Osteocyte (in vitro differentiated cells): ENCODE measurements around the gene ZFHX3. TPM values are rescaled to one million over a fixed set of nuclear protein-coding genes. Genes with fewer than 3 reads are reported as not detected.
A peak's percentile ranks its signal among the peaks of the same experiment; 100 is the strongest.

ENCODE experiments used
- DNase-seq: peaks from one replicate; pipeline ENCODE4 v3.0.0; 2021; ENCODE audit warnings: mixed read lengths; ENCODE audit not compliant: unreplicated experiment; ENCODE audit errors: extremely low spot score
- H3K27ac Mint-ChIP-seq: one replicate; pipeline ENCODE4 v1.8.0; 2021; ENCODE audit warnings: mild to moderate bottlenecking, mixed read lengths; ENCODE audit not compliant: unreplicated experiment
- H3K27me3 Mint-ChIP-seq: one replicate; pipeline ENCODE4 v1.8.0; 2021; ENCODE audit warnings: mixed read lengths; ENCODE audit not compliant: unreplicated experiment
- H3K36me3 Mint-ChIP-seq: one replicate; pipeline ENCODE4 v1.8.0; 2021; ENCODE audit warnings: mixed read lengths; ENCODE audit not compliant: unreplicated experiment
- H3K4me1 Mint-ChIP-seq: one replicate; pipeline ENCODE4 v1.8.0; 2021; ENCODE audit warnings: mixed read lengths; ENCODE audit not compliant: unreplicated experiment
- H3K4me3 Mint-ChIP-seq: one replicate; pipeline ENCODE4 v1.8.0; 2021; ENCODE audit warnings: mild to moderate bottlenecking, moderate library complexity, mixed read lengths; ENCODE audit not compliant: unreplicated experiment
- H3K9me3 Mint-ChIP-seq: one replicate; pipeline ENCODE4 v1.8.0; 2021; ENCODE audit warnings: mixed read lengths; ENCODE audit not compliant: unreplicated experiment
- CTCF ChIP-seq: fragments of 200-600 bp; sonication (generic); IDR thresholded peaks from 2 replicates; pipeline ENCODE4 v1.5.0; 2021; ENCODE audit warnings: antibody characterized with exemption, mild to moderate bottlenecking, moderate library complexity
- total RNA-seq: library from RNA; stranded (reverse); gene quantifications from 2 replicates; pipeline ENCODE4 v1.2.1, GENCODE V29; 2021

The ZFHX3 gene
- total RNA-seq, 1 donor from 2014 or later, result 89.1 TPM

- Mint-ChIP-seq H3K27me3 (no peaks in the 10 kb centered on the region), H3K27ac (no peak overlapping the region), H3K4me3 (no peak overlapping the region), H3K9me3 (peaks cover 13% of the 10 kb centered on the region), H3K36me3 (peaks cover 5% of the 10 kb centered on the region), H3K4me1 (peaks cover 17% of the 10 kb centered on the region)
- no peak for DNase-seq
- TF ChIP-seq CTCF, result no peak
Measured at GRCh38 chr16:72768591-72768990, 279.3 kb downstream of the ZFHX3 start.

DNA sequence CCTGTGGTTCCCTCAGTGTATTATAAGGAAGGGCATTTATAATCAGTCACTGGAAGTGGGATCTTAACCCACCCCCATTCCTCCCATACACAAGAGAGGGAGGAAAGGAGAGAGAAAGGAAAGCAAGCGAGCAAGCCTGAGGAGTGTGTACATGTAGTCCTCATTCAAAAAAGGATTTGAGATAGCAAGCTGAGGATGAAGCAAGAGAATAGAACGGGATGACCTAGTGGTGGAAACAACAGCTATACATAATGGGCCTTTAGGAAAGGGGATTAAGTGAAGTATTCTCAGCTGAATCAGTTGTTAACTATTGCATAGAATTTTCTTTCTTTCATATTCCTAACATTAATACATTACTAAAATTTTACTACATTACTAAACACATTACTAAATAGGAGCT is 281.4 kb downstream of the ZFHX3 start:
- H3K27me3 Mint-ChIP-seq, result no peaks in the 10 kb centered on the region
- H3K36me3 Mint-ChIP-seq, result peaks cover 2% of the 10 kb centered on the region
- no peak overlapping the region for H3K27ac Mint-ChIP-seq
- TF ChIP-seq CTCF, result no peak
- H3K9me3 Mint-ChIP-seq, result peaks cover 11% of the 10 kb centered on the region
- no peak for DNase-seq
- peaks cover 23% of the 10 kb centered on the region for H3K4me1 Mint-ChIP-seq
- no peak overlapping the region for H3K4me3 Mint-ChIP-seq

DNA sequence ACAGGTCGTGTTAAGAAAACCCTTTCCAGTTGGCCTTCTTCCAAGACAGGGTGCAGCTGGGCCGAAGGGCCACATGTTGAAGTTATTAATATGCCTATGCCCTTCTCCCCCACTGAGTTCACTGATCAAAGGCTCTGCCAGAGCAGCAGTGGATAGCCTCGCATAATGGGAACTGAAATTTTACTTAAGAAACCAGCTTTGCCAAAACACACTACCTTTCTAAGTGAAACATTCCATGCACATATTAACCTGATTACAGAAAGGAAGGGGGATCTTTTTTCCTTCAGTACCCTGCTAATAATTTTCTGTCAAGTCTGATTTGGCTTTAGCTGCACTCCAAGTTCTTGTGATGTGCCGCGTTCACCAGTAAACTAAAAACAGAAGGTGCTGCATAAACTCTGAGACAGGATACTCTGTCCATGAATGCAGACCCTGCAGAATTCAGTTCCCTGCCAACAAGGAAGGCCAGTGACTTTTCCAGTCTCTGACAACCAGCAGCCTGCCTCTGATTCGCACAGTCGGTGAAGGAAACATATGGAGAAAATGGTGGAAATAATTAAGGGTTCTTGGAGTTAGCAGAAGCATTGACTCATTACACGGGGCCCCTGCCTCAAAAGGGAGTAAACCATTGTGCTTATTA is 283.8 kb downstream of the ZFHX3 start:
- H3K27ac Mint-ChIP-seq, result peak overlapping the region; percentile 55

DNA sequence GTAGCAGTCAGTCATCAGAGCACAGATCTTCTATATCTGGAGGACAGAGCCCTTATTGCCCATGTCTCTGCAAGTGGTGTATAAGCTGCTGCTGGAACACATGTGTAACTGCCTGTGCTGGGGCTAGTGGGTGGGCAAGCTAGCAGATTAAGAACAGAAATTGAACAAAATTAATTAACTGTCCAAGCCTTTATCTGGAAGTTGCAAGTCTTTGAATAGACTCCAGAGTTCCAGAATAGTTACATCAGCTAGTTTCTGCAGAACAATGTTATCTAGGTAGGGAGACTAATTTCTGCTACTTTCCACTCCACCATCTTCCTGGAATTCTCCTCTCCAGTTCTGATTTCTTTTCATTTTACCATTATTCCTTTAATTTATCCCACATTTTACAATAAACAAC is 287.3 kb downstream of the ZFHX3 start:
- no peak for TF ChIP-seq CTCF
- Mint-ChIP-seq H3K9me3 (peaks cover 14% of the 10 kb centered on the region), H3K4me3 (no peak overlapping the region), H3K4me1 (peaks cover 22% of the 10 kb centered on the region), H3K27ac (no peak overlapping the region), H3K36me3 (peaks cover 4% of the 10 kb centered on the region), H3K27me3 (no peaks in the 10 kb centered on the region)
- DNase-seq, result no peak

More for the DNA sequence above, 283.8 kb downstream of the ZFHX3 start:
- DNase-seq, result no peak
- Mint-ChIP-seq H3K4me3 (peak overlapping the region; percentile 1), H3K36me3 (peaks cover 3% of the 10 kb centered on the region), H3K9me3 (peaks cover 5% of the 10 kb centered on the region), H3K4me1 (peaks cover 23% of the 10 kb centered on the region), H3K27me3 (no peaks in the 10 kb centered on the region)
- TF ChIP-seq CTCF, result no peak

- no peaks in the 10 kb centered on the region for H3K27me3 Mint-ChIP-seq
- no peak for TF ChIP-seq CTCF
- no peak overlapping the region for H3K27ac Mint-ChIP-seq
- peaks cover 10% of the 10 kb centered on the region for H3K9me3 Mint-ChIP-seq
- DNase-seq, result no peak
- H3K4me1 Mint-ChIP-seq, result peaks cover 11% of the 10 kb centered on the region
- no peak overlapping the region for H3K4me3 Mint-ChIP-seq
- peaks cover 1% of the 10 kb centered on the region for H3K36me3 Mint-ChIP-seq
Measured at GRCh38 chr16:72753881-72754280, 294.0 kb downstream of the ZFHX3 start.
